GM21576 (cell line): ENCODE measurements around the gene TMED10.

Source experiments
- ATAC-seq: cut with Tn5 transposase; IDR thresholded peaks from one replicate; pipeline ENCODE4 v1.9.1; 2021; ENCODE audit warnings: mild to moderate bottlenecking, moderate library complexity; ENCODE audit not compliant: unreplicated experiment

The TMED10 gene

DNA sequence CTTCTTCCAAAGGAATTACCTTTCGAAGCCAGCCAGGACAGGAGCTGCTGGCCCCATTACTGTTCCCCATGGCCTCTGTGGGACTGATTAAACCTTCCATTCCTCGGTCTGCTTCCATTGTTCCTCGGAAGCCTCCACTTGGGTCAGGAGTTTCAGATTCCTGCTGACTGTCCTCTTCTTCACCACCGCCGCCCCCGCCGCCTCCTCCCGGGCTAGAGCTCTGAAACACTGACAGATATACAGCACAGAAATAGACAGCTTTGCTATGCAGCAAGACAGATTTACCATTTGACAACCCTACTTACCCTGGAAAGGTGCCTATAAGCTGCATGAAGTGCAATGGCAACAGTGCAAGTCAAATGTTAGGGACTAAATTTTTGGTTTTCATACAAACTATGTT, 85.2 kb downstream of the TMED10 start:
- ATAC-seq: no peak

GRCh38 chr14:75090353-75090752, 86.1 kb downstream of the TMED10 start:
- ATAC-seq: no peak

GRCh38 chr14:75088566-75089373, 87.6 kb downstream of the TMED10 start:
- ATAC-seq: no peak

GRCh38 chr14:75088153-75088552, 88.3 kb downstream of the TMED10 start:
- ATAC-seq: no peak

- no peak for ATAC-seq
Measured at GRCh38 chr14:75084513-75084912, 91.9 kb downstream of the TMED10 start.

- no peak for ATAC-seq
Measured at GRCh38 chr14:75083271-75083670, 93.1 kb downstream of the TMED10 start.

- no peak for ATAC-seq
Measured at GRCh38 chr14:75081660-75082229, 94.7 kb downstream of the TMED10 start.
